Measurements from ENCODE around the gene SLC25A17.
A peak's percentile ranks its signal among the peaks of the same experiment; 100 is the strongest.
"Not testable (repeated sequence)": the region's sequence is repeated elsewhere in the genome, so short reads cannot be mapped to it uniquely, and the experiment has no call there.

SLC25A17 gene

GRCh38 chr22:40818747-40819598, at the start of gene SLC25A17:
SLC25A17 (minus strand) TSS chr22:40819346; CDS start chr22:40819248, 98 bp downstream.
- peak; percentile 79 to 81 for DNase-seq (ENCODE audit: low read depth in 2 of 2)

- DNase-seq (ENCODE audit: low read depth in 2 of 2), result not testable (repeated sequence)
Observed at GRCh38 chr22:40868379-40868778, 49.2 kb upstream of the SLC25A17 start.

GRCh38 chr22:40867109-40867508, 48.0 kb upstream of the SLC25A17 start:
- DNase-seq (ENCODE audit: low read depth in 2 of 2), result no peak

DNA sequence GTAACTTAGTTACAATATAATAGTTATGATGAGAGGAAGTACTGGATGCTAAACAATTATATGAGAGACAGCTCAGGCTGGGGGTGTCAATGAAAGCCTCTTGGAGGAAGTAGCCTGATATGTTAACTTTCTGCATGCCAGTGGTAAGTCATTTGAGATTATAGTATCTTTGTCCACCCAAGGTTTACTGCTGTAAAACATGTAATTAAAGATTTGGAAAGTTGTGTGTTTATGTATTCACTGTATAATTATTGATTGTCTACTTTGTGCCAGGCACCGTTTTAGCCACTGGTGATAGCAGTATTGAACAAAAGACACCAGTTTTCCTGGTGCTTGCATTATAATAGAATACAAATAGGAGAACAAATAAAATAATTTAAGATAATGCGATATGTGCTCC, 43.4 kb upstream of the SLC25A17 start:
- no peak for DNase-seq (ENCODE audit: low read depth in 2 of 2)

DNA sequence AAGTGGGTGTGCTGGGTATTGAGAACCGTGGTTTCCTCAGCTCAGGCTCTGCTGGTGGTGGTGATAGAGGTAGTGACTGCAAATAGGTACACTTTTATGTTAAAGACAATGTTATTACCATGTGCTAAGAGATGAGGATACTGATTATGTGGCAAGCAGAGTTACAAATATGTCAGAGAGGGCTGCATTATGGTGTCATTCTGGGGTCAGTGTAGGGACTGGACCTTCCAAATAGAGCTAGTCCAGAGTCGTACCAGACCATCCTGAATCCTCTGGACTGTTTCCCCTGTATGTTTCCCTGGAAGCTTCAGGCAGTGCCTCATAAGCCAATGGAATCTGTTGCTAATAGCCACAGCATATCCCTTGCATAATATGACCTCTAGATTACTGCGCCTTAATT, 42.9 kb upstream of the SLC25A17 start, which contains the start of gene DNAJB7:
DNAJB7 (minus strand) TSS at position 101 of the 400 bp plus-strand sequence. CDS start 119 bp downstream, outside the sequence.
- DNase-seq (ENCODE audit: low read depth in 2 of 2), result no peak

GRCh38 chr22:40857309-40857855, 38.2 kb upstream of the SLC25A17 start:
- DNase-seq (ENCODE audit: low read depth in 2 of 2), result no peak

- DNase-seq (ENCODE audit: low read depth in 2 of 2), result peak; percentile 95 to 96
Observed at GRCh38 chr22:40856513-40857308, 37.6 kb upstream of the SLC25A17 start, which contains the start of the genes ST13 and XPNPEP3. ST13 (minus strand) TSS chr22:40856639; CDS start chr22:40856540, 99 bp downstream. XPNPEP3 (plus strand) TSS chr22:40857148; CDS start chr22:40857182, 34 bp downstream.

DNA sequence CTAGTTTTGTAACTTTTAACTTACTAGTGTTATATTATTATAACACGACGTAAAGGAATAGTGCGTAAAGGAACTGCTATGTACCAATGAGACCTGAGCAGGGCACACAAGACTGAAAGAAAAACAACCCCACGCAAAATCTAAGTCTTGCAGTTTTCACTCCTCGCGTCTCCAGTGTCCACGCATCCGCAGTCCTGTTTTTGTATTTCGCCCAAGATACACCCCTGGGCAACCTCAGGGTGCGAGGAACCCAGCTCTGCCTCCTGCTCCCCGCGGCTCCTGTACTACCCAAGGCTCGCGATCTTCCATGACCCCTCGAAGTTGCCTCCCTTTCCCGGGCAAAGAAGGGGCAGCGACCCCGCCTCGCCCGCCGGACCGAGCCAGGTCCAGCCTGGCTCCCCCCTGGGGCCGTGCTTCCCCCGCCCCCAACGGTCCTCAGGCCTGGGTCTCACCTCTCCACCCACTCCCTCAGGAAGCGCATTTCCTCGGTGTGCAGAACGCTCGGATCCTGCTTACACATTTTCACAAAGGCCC, 36.9 kb upstream of the SLC25A17 start:
- DNase-seq (ENCODE audit: low read depth in 2 of 2), result no peak

- no peak for DNase-seq (ENCODE audit: low read depth in 2 of 2)
Observed at GRCh38 chr22:40855071-40855978, 36.2 kb upstream of the SLC25A17 start.

DNA sequence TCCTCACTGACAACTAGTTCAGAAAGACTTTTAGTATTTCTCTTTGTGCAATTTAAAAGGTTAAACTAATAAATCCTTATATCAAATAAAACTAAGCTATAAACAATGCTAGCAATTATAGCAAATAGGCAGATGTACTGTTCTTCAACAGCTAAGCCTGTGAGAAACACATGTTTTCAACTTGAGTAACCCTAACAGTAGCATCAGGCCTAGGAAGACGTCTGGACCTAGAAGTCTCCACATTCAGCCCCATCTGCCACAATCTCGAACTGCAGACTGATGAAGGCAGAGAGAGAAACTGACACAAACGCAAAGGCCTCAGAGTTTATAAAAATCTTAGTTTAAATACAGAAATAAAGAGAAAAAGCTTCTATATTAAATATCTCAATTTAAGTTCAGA, 34.8 kb upstream of the SLC25A17 start:
- DNase-seq (ENCODE audit: low read depth in 2 of 2), result no peak

DNA sequence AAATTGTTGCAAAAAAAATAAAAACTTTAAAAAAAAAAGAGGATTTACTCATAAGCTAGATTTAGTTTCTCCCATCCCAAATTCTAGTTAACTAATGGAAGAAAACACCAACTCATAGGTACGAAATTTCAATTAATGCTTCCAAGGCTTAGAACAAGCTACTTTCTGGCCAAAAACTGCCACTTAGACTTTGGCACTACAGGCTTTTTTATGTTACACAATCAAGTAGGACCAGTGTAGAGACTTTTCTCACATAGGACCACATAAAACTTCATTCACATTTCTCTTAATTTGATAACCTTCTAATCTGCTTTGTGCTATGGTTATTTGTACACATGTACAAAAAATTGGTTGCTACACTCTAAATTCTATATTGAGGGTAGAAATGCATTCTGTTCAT, 34.2 kb upstream of the SLC25A17 start:
- DNase-seq (ENCODE audit: low read depth in 2 of 2), result no peak

- not testable (repeated sequence) for DNase-seq (ENCODE audit: low read depth in 2 of 2)
Observed at GRCh38 chr22:40845816-40846215, 26.7 kb upstream of the SLC25A17 start.

DNA sequence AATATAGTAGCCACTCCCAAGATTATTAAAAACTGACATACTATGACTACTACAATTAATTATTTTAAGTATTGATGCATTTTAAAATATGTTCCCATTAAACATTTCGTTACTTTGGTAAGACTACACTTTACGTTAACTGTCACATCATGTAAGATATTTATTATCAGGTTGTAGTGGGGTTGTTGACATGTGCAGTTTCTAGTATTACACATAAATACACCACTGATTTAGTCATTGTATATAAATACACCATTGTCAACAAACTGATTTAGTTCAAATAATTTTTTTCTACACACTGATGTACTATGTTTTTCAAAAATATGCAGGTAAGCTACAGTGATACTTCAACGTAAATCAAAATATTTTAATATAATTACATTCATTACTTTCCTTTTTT, 25.8 kb upstream of the SLC25A17 start:
- DNase-seq (ENCODE audit: low read depth in 2 of 2), result no peak

- no peak for DNase-seq (ENCODE audit: low read depth in 2 of 2)
Observed at GRCh38 chr22:40838486-40838885, 19.3 kb upstream of the SLC25A17 start.

GRCh38 chr22:40834619-40835018, 15.5 kb upstream of the SLC25A17 start:
- DNase-seq (ENCODE audit: low read depth in 2 of 2), result no peak

- DNase-seq (ENCODE audit: low read depth in 2 of 2), result no peak
Observed at GRCh38 chr22:40829131-40829530, 10.0 kb upstream of the SLC25A17 start.

- no peak for DNase-seq (ENCODE audit: low read depth in 2 of 2)
Observed at GRCh38 chr22:40826984-40827741, 8.0 kb upstream of the SLC25A17 start.

DNA sequence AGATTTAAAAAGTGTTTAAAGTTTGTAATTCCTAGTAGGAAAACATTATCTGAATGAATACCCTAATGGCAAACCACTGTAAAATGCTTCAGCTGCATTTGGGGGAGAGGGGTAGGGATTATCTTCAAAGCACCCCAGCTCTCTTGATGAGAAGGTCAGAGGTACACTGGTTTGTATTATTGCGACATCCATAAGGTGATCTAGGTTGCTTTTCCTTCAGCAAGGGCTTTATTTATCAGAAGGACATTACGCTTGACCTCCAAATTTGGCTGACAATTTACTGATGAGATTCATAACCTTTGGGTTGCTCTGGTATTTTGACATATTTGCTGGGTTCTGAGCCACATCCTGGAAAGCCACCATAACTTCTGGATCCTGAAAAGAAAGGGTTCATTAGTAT, 7.1 kb upstream of the SLC25A17 start:
- DNase-seq (ENCODE audit: low read depth in 2 of 2), result not testable (repeated sequence)

- DNase-seq (ENCODE audit: low read depth in 2 of 2), result no peak
Observed at GRCh38 chr22:40823426-40823825, 4.3 kb upstream of the SLC25A17 start.

- no peak for DNase-seq (ENCODE audit: low read depth in 2 of 2)
Observed at GRCh38 chr22:40819599-40820140, 524 bp upstream of the SLC25A17 start.
